SK-N-SH (cell line): ENCODE results near the gene C17orf113. TPM values are rescaled to one million over a fixed set of nuclear protein-coding genes. Genes with fewer than 3 reads are reported as not detected.

Experiments used
- CTCF ChIA-PET: fragments of 300-600, 350-600 bp; formaldehyde crosslinking; extraction: SDS; loops from one replicate; lab custom pipeline; 2021; lab: Yijun Ruan, JAX
- POLR2A ChIA-PET: fragments of 350-600 bp; sonication (Branson Sonifier 250); formaldehyde crosslinking; extraction: SDS; loops from one replicate; lab custom pipeline; 2020; ENCODE audit warnings: antibody characterized with exemption, inconsistent platforms; lab: Yijun Ruan, JAX
- DNase-seq: peaks from one replicate; pipeline ENCODE4 v3.0.0; 2012
- H2AFZ ChIP-seq: fragments of 200-600 bp; sonication (generic); 2 replicates; pipeline ENCODE4 v1.8.1; 2016; ENCODE audit warnings: antibody characterized with exemption, mild to moderate bottlenecking, low read depth
- H3F3A ChIP-seq: fragments of 200-600 bp; sonication (generic); replicated peaks from 2 replicates; pipeline ENCODE3; 2016; ENCODE audit warnings: antibody characterized with exemption, mild to moderate bottlenecking; ENCODE audit not compliant: insufficient read depth
- H3K27ac ChIP-seq, 2 experiments: fragments of 200-500 bp in 1 of 2; fragments of 200-600 bp in 1 of 2; sonication (Bioruptor generic) in 1 of 2; sonication (generic), shearing (Covaris generic) in 1 of 2; 2 replicates each; pipeline versions ENCODE4 v1.5.1 to v1.6.1; 2014 to 2016; ENCODE audit warnings: low read depth in 2 of 2, inconsistent platforms in 1 of 2, low read length in 1 of 2, mild to moderate bottlenecking in 1 of 2, mixed read lengths in 1 of 2
- H3K27me3 ChIP-seq: fragments of 200-600 bp; sonication (generic), shearing (Covaris generic); 2 replicates; pipeline ENCODE4 v1.6.1; 2016; ENCODE audit warnings: mixed run types; ENCODE audit not compliant: insufficient read depth
- H3K36me3 ChIP-seq, 2 experiments: fragments of 200-500 bp in 1 of 2; fragments of 200-600 bp in 1 of 2; sonication (Bioruptor generic) in 1 of 2; sonication (generic) in 1 of 2; replicated peaks in 1 of 2; 2 replicates each; pipeline versions ENCODE3 to v1.5.1; 2014 to 2016; ENCODE audit warnings: low read length in 1 of 2, mild to moderate bottlenecking in 1 of 2; ENCODE audit not compliant: insufficient read depth in 2 of 2, control insufficient read depth in 1 of 2
- H3K4me1 ChIP-seq, 2 experiments: fragments of 200-500 bp in 1 of 2; fragments of 200-600 bp in 1 of 2; sonication (Bioruptor generic) in 1 of 2; sonication (generic), shearing (Covaris generic) in 1 of 2; 2 replicates each; pipeline versions ENCODE4 v1.5.1 to v1.6.1; 2014 to 2016; ENCODE audit warnings: low read depth in 1 of 2, low read length in 1 of 2, mixed run types in 1 of 2; ENCODE audit not compliant: insufficient read depth in 2 of 2, control insufficient read depth in 1 of 2
- H3K4me2 ChIP-seq: fragments of 200-600 bp; sonication (generic), shearing (Covaris generic); 2 replicates; pipeline ENCODE4 v1.6.1; 2017; ENCODE audit warnings: mixed run types
- H3K4me3 ChIP-seq, 2 experiments: fragments of 200-500 bp in 1 of 2; fragments of 200-600 bp in 1 of 2; sonication (Bioruptor generic) in 1 of 2; sonication (generic), shearing (Covaris generic) in 1 of 2; 2 replicates each; pipeline versions ENCODE4 v1.5.1 to v1.8.1; 2014 to 2016; ENCODE audit warnings: low read depth in 2 of 2, inconsistent platforms in 1 of 2, low read length in 1 of 2, mild to moderate bottlenecking in 1 of 2, mixed read lengths in 1 of 2, moderate library complexity in 1 of 2
- H3K79me2 ChIP-seq: fragments of 200-600 bp; sonication (generic); 2 replicates; pipeline ENCODE4 v1.8.1; 2017; ENCODE audit warnings: mild to moderate bottlenecking; ENCODE audit not compliant: insufficient read depth
- H3K9ac ChIP-seq: fragments of 200-600 bp; sonication (generic); 2 replicates; pipeline ENCODE4 v1.6.1; 2017; ENCODE audit warnings: mixed run types
- H3K9me2 ChIP-seq: fragments of 200-600 bp; sonication (generic); 2 replicates; pipeline ENCODE4 v1.6.1; 2017; ENCODE audit warnings: mixed run types
- H3K9me3 ChIP-seq: fragments of 200-600 bp; sonication (generic); 2 replicates; pipeline ENCODE4 v1.6.1; 2017; ENCODE audit warnings: mixed run types, mild to moderate bottlenecking, moderate library complexity
- H4K20me1 ChIP-seq: fragments of 200-600 bp; sonication (generic); 2 replicates; pipeline ENCODE4 v1.6.1; 2017; ENCODE audit warnings: mild to moderate bottlenecking, mixed run types; ENCODE audit not compliant: insufficient read depth
- CHD2 ChIP-seq: fragments of 150-350 bp; IDR thresholded peaks from 2 replicates; pipeline ENCODE4 v1.6.1; 2018; ENCODE audit warnings: low read length; ENCODE audit not compliant: partially characterized antibody
- ELF1 ChIP-seq: IDR thresholded peaks from 2 replicates; pipeline ENCODE4 v1.4.0; 2012
- EP300 ChIP-seq, 2 experiments: IDR thresholded peaks; 2 replicates each; pipeline versions ENCODE4 v1.4.0 to v1.6.1; 2012; ENCODE audit warnings: borderline replicate concordance in 1 of 2, low read depth in 1 of 2, low read length in 1 of 2
- FOSL2 ChIP-seq: IDR thresholded peaks from 2 replicates; pipeline ENCODE4 v1.4.0; 2012; ENCODE audit warnings: low read depth, mild to moderate bottlenecking, moderate library complexity, borderline replicate concordance
- GABPA ChIP-seq: IDR thresholded peaks from 2 replicates; pipeline ENCODE4 v1.4.0; 2012; ENCODE audit warnings: low read depth, mild to moderate bottlenecking
- MXI1 ChIP-seq: IDR thresholded peaks from 2 replicates; pipeline ENCODE4 v1.6.1; 2012; ENCODE audit warnings: mild to moderate bottlenecking, low read depth, low read length, improper control_type of control experiment
- NRF1 ChIP-seq: IDR thresholded peaks from 2 replicates; pipeline ENCODE4 v1.6.1; 2012; ENCODE audit warnings: low read depth, mild to moderate bottlenecking, low read length
- POLR2AphosphoS5 ChIP-seq: IDR thresholded peaks from 2 replicates; pipeline ENCODE4 v1.6.1; 2012; ENCODE audit warnings: low read depth, low read length
- RXRA ChIP-seq: IDR thresholded peaks from 2 replicates; pipeline ENCODE4 v1.4.0; 2012; ENCODE audit warnings: low read depth, mild to moderate bottlenecking, borderline replicate concordance
- SIN3A ChIP-seq: IDR thresholded peaks from 2 replicates; pipeline ENCODE4 v1.6.1; 2012; ENCODE audit warnings: low read depth, mild to moderate bottlenecking, low read length, moderate library complexity, borderline replicate concordance
- SMC3 ChIP-seq: IDR thresholded peaks from 2 replicates; pipeline ENCODE4 v1.6.1; 2012; ENCODE audit warnings: low read depth, low read length, improper control_type of control experiment
- TAF1 ChIP-seq: IDR thresholded peaks from 2 replicates; pipeline ENCODE4 v1.6.1; 2012; ENCODE audit warnings: low read depth, mild to moderate bottlenecking, low read length, moderate library complexity, borderline replicate concordance
- YY1 ChIP-seq: IDR thresholded peaks from 2 replicates; pipeline ENCODE4 v1.4.0; 2012; ENCODE audit warnings: low read depth, mild to moderate bottlenecking
- WGBS: methylation state at CpG from one replicate; pipeline ENCODE4 v1.1.6; 2017; ENCODE audit warnings: low lambda C conversion rate; 5-methylcytosine and 5-hydroxymethylcytosine counted together
- polyA plus RNA-seq, 3 experiments: library from polyadenylated mRNA; depleted of rRNA; stranded (reverse); fragments of >200 nt; gene quantifications; 2 replicates each; pipeline ENCODE4 v1.2.3, GENCODE V29; 2012
- TF ChIP-seq, protein P1 (sequence below): fragments of 200-600 bp; sonication (generic); IDR thresholded peaks from 2 replicates; pipeline ENCODE4 v1.6.1; 2017; ENCODE audit warnings: antibody characterized with exemption, mild to moderate bottlenecking, moderate library complexity
- TF ChIP-seq, protein P2 (sequence below): IDR thresholded peaks from 2 replicates; pipeline ENCODE4 v1.4.0; 2012; ENCODE audit warnings: low read depth, borderline replicate concordance
- TF ChIP-seq, protein P3 (sequence below): IDR thresholded peaks from 2 replicates; pipeline ENCODE4 v1.4.0; 2012; ENCODE audit warnings: low read depth, borderline replicate concordance

The C17orf113 gene
- polyA plus RNA-seq, 1 of the 3 experiments (the other 2 are of a cell fraction): 0.44 TPM

DNA sequence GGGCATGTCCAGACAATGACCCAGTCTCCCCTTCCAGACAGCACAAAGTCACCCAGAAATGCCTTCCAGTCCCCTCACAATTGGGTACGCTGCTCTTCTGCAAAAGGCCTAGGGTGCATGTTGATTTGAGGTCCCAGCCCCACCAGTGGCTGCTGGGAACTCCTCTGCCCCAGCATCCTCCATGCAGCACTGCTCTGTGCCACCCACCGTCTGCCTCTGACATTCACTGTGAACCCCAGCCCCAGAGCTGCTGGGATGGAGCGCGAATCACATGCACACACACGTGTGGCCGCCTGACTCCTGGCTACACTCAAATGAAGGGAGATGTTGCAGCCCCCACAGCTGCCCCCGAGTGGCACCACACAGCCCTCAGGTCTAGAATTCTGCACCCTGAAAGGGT, 1.2 kb upstream of the C17orf113 start:
- H3K4me2 ChIP-seq: no peak overlapping the region
- WGBS: 95% methylated on average over 7 of the region's 7 CpGs

More for the DNA sequence above, 1.2 kb upstream of the C17orf113 start:
- ChIA-PET CTCF (interaction anchor here (0.6 to 3.7 kb wide), 12 partner anchors 10 to 89 kb away, joined by 3 to 15 read pairs (median 4); partner anchors contain the start of gene NKIRAS2), POLR2A (no interaction called here)
- Histone ChIP-seq H3K27ac (no peak overlapping the region), H3K9me3 (no peaks in the 10 kb centered on the region), H4K20me1 (no peaks in the 10 kb centered on the region), H3K27me3 (peaks cover 15% of the 10 kb centered on the region), H3K36me3 (no peaks in the 10 kb centered on the region), H3K4me3 (no peak overlapping the region), H2AFZ (no peak overlapping the region), H3K9ac (no peak overlapping the region), H3K9me2 (no peaks in the 10 kb centered on the region), H3K79me2 (no peaks in the 10 kb centered on the region), H3K4me1 (peaks cover 0 to 8% of the 10 kb centered on the region in 2 experiments; a peak in 1 of 4 replicates), H3F3A (no peaks in the 10 kb centered on the region)
- no peak for DNase-seq
- no peak for TF ChIP-seq CHD2
- TF ChIP-seq SIN3A: no peak
- no peak for TF ChIP-seq FOSL2
- no peak for TF ChIP-seq GABPA
- TF ChIP-seq ELF1: no peak
- TF ChIP-seq, protein P1, sequence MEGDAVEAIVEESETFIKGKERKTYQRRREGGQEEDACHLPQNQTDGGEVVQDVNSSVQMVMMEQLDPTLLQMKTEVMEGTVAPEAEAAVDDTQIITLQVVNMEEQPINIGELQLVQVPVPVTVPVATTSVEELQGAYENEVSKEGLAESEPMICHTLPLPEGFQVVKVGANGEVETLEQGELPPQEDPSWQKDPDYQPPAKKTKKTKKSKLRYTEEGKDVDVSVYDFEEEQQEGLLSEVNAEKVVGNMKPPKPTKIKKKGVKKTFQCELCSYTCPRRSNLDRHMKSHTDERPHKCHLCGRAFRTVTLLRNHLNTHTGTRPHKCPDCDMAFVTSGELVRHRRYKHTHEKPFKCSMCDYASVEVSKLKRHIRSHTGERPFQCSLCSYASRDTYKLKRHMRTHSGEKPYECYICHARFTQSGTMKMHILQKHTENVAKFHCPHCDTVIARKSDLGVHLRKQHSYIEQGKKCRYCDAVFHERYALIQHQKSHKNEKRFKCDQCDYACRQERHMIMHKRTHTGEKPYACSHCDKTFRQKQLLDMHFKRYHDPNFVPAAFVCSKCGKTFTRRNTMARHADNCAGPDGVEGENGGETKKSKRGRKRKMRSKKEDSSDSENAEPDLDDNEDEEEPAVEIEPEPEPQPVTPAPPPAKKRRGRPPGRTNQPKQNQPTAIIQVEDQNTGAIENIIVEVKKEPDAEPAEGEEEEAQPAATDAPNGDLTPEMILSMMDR: no peak
- TF ChIP-seq POLR2AphosphoS5: no peak
- TF ChIP-seq EP300 (IDR thresholded peaks at IDR 0.05; ENCODE audit: borderline replicate concordance in 1 of 2, low read depth in 1 of 2, low read length in 1 of 2): no peak
- no peak for TF ChIP-seq TAF1
- TF ChIP-seq NRF1: no peak
- TF ChIP-seq, protein P2, sequence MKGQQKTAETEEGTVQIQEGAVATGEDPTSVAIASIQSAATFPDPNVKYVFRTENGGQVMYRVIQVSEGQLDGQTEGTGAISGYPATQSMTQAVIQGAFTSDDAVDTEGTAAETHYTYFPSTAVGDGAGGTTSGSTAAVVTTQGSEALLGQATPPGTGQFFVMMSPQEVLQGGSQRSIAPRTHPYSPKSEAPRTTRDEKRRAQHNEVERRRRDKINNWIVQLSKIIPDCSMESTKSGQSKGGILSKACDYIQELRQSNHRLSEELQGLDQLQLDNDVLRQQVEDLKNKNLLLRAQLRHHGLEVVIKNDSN: no peak
- no peak for TF ChIP-seq MXI1
- TF ChIP-seq, protein P3, sequence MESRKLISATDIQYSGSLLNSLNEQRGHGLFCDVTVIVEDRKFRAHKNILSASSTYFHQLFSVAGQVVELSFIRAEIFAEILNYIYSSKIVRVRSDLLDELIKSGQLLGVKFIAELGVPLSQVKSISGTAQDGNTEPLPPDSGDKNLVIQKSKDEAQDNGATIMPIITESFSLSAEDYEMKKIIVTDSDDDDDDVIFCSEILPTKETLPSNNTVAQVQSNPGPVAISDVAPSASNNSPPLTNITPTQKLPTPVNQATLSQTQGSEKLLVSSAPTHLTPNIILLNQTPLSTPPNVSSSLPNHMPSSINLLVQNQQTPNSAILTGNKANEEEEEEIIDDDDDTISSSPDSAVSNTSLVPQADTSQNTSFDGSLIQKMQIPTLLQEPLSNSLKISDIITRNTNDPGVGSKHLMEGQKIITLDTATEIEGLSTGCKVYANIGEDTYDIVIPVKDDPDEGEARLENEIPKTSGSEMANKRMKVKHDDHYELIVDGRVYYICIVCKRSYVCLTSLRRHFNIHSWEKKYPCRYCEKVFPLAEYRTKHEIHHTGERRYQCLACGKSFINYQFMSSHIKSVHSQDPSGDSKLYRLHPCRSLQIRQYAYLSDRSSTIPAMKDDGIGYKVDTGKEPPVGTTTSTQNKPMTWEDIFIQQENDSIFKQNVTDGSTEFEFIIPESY: no peak
- no peak for TF ChIP-seq RXRA
- no peak for TF ChIP-seq SMC3
- TF ChIP-seq YY1: no peak
